Uterus (tissue), 4 donors: ENCODE results near the gene CD300LG. TPM values are rescaled to one million over a fixed set of nuclear protein-coding genes. Genes with fewer than 3 reads are reported as not detected.
A peak's percentile ranks its signal among the peaks of the same experiment; 100 is the strongest.

ENCODE experiments used
- DNase-seq, 2 donors: peaks; one replicate each; pipeline ENCODE4 v3.0.0-alpha.2; 2019 to 2020
- H3K27ac ChIP-seq, 2 donors: fragments of 200-600 bp; sonication (generic); 1 replicate in 1 of 2; 2 replicates in 1 of 2; pipeline ENCODE4 v1.5.1; 2016 to 2018
- H3K27me3 ChIP-seq, 2 donors: fragments of 200-600 bp; sonication (generic); one replicate each; pipeline ENCODE4 v1.5.1; 2018 to 2019; ENCODE audit warnings: control low read depth in 1 of 2
- H3K36me3 ChIP-seq, 2 donors: fragments of 200-600 bp; sonication (generic); one replicate each; pipeline ENCODE4 v1.5.1; 2019; ENCODE audit warnings: control low read depth in 1 of 2
- H3K4me1 ChIP-seq, 2 donors: fragments of 200-600 bp; sonication (generic); one replicate each; pipeline ENCODE4 v1.5.1; 2018 to 2019; ENCODE audit warnings: control low read depth in 1 of 2
- H3K4me3 ChIP-seq, 2 donors: fragments of 200-600 bp; sonication (generic); 1 replicate in 1 of 2; 2 replicates in 1 of 2; pipeline ENCODE4 v1.5.1; 2018 to 2019; ENCODE audit warnings: mild to moderate bottlenecking in 1 of 2
- H3K9me3 ChIP-seq, 2 donors: fragments of 200-600 bp; sonication (generic); one replicate each; pipeline ENCODE4 v1.5.1; 2019; ENCODE audit warnings: control low read depth in 1 of 2
- POLR2A ChIP-seq, 2 donors: fragments of 450-650 bp; IDR thresholded peaks; one replicate each; pipeline ENCODE4 v1.6.1; 2016; ENCODE audit warnings: antibody characterized with exemption in 2 of 2, mild to moderate bottlenecking in 1 of 2, moderate library complexity in 1 of 2
- intact Hi-C: fragments of 100-400 bp; cut with DNase I; formaldehyde crosslinking; loops from one replicate; pipeline ENCODE4 v1.15.1; 2023; ENCODE audit warnings: low total_unique reads
- total RNA-seq, 4 donors: library from RNA; depleted of rRNA in 3 of 4; stranded (reverse); fragments of >200 nt in 3 of 4; gene quantifications; one replicate each; pipeline versions ENCODE4 v1.1.0 to v1.2.4, GENCODE V29; 2014 to 2023
- TF ChIP-seq, protein P1 (sequence below), 4 experiments: fragments of 200-600 bp in 2 of 4; fragments of 450-650 bp in 2 of 4; sonication (generic) in 2 of 4; IDR thresholded peaks; one replicate each; pipeline ENCODE4 v1.5.1; 2016 to 2019; ENCODE audit warnings: antibody characterized with exemption in 4 of 4, mild to moderate bottlenecking in 2 of 4, moderate library complexity in 1 of 4
- donor health status: DM: yes; HTN: yes; CAD: no.

Gene CD300LG
- total RNA-seq, 4 donors from 2014 or later = 2.1 to 6.5 (median 6.2) TPM; not detected in 1

DNA sequence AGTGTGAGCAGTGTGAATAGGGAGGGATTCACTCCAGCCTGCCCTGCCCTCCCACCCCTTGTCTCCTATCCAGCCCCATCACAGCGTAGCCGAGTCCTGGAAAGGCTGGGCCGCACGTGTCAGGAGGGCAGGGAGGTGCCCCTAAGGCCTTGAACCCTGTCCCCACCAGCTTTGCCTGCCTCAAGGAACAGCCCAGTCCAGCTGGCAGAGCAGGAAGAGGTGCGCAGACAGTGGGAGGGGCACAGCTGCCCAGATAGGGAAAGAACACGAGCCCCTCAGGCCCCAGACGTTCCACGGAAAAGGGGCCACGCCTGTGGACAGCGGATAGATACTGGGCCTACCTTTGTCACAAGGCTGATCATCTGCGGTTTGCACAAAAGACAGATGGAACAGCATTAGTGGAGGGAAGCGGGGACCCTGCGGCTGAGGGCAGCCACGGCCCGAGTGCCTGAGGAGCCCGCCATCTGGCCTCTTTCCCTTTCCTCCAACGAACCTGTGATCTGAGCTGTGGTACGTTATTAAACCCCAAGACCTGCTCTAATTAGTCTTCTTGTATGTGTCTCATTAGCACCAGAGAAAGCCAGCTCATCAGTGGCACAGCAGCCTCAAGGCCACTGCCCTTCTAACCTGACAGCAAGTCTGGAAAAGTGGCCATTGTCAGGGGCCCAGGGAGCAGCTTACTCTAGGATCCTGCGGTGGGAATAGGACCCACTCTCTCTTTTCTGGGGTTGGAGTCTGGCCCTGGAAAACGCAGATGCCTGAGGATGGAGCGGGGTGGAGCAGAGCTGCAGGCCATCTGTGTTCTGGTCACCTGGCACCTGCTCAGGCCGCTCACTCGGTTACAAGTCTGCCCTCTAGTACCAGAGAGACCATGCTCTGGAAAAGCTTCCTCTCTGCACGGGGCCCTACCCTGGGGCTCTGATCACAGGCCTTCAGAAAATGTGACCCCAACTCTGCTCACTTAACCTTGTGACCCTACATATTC lies 30.3 kb upstream of the CD300LG start:
- intact Hi-C loops = no loop called here
- no peak overlapping the region for H3K27ac ChIP-seq
- no peak for TF ChIP-seq POLR2A (IDR thresholded peaks at IDR 0.05)
- TF ChIP-seq, protein P1, sequence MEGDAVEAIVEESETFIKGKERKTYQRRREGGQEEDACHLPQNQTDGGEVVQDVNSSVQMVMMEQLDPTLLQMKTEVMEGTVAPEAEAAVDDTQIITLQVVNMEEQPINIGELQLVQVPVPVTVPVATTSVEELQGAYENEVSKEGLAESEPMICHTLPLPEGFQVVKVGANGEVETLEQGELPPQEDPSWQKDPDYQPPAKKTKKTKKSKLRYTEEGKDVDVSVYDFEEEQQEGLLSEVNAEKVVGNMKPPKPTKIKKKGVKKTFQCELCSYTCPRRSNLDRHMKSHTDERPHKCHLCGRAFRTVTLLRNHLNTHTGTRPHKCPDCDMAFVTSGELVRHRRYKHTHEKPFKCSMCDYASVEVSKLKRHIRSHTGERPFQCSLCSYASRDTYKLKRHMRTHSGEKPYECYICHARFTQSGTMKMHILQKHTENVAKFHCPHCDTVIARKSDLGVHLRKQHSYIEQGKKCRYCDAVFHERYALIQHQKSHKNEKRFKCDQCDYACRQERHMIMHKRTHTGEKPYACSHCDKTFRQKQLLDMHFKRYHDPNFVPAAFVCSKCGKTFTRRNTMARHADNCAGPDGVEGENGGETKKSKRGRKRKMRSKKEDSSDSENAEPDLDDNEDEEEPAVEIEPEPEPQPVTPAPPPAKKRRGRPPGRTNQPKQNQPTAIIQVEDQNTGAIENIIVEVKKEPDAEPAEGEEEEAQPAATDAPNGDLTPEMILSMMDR (IDR thresholded peaks at IDR 0.05) = no peak
- DNase-seq = no peak
- no peaks in the 10 kb centered on the region for H3K36me3 ChIP-seq
- no peaks in the 10 kb centered on the region for H3K4me1 ChIP-seq
- H3K27me3 ChIP-seq = no peaks in the 10 kb centered on the region
- H3K9me3 ChIP-seq = no peaks in the 10 kb centered on the region
- no peak overlapping the region for H3K4me3 ChIP-seq

DNA sequence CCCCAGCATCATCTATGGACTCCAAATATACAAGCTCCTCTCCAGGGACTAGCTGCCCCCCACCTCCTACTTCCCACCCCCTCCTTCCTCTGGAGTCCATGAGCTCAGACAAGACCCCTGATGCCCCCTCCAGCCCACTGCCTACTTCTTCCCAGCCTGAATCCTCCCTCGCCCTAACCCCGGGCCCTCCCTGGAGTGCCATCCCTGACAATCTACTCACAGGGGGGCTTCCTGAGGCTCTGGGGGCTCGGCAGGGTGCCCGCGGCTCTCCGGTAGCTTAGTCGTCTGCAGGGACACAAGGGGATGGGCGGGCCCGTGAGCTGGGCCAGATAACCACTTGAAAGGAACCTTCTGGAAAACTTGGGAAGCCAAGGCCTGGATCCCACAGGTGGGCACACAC lies 29.1 kb upstream of the CD300LG start:
- Histone ChIP-seq H3K4me3 (no peak overlapping the region), H3K9me3 (no peaks in the 10 kb centered on the region), H3K36me3 (no peaks in the 10 kb centered on the region), H3K4me1 (no peaks in the 10 kb centered on the region), H3K27ac (no peak overlapping the region), H3K27me3 (no peaks in the 10 kb centered on the region)
- intact Hi-C loops = no loop called here
- TF ChIP-seq, protein P1 (IDR thresholded peaks at IDR 0.05) = no peak
- no peak for TF ChIP-seq POLR2A (IDR thresholded peaks at IDR 0.05)
- DNase-seq = peak in 1 of 2 donors; percentile 6

DNA sequence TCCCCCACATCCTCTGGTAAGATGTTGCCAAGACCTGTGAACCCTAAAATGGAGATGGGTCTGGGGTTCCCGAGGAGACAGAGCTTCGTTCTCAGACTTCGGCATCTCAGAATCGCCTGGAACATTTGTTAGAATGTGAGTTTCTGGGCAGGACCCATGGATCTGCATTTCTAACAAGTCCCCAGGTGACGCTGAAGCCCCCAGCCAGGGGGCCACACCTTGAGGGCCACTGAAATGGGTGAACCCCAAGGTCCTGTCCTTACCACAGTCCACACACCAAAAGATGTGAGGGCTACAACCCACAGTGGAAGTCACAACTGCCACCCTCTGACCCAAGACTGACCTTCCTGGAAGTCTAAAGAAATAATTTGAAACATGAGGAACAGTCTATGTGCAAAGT lies 28.0 kb upstream of the CD300LG start:
- TF ChIP-seq, protein P1 (IDR thresholded peaks at IDR 0.05) = no peak
- TF ChIP-seq POLR2A (IDR thresholded peaks at IDR 0.05) = no peak
- no peak overlapping the region for H3K4me3 ChIP-seq
- no peaks in the 10 kb centered on the region for H3K4me1 ChIP-seq
- intact Hi-C loops = no loop called here
- no peaks in the 10 kb centered on the region for H3K27me3 ChIP-seq
- no peaks in the 10 kb centered on the region for H3K36me3 ChIP-seq
- DNase-seq = peak in 1 of 2 donors; percentile 9
- H3K9me3 ChIP-seq = no peaks in the 10 kb centered on the region
- H3K27ac ChIP-seq = no peak overlapping the region

DNA sequence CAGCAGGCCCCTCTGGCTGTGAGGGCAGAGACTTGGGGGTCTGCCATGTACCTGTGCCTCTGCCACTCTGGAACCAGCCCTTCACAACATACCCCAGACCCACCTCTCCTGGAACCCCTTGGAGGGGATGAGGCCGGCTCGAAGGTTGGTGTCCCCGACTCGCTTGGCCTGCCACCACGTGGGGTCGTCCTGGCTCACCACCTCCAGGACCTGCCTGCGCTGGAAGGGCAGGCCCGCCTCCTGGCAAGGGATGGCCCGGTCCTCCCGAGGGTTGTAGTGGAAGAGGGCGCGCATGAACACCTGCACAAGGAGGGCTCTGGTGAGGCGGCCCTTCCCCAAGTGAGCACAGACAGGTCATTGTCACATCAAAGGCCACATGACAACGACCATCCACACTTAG lies 26.2 kb upstream of the CD300LG start:
- H3K4me1 ChIP-seq = no peaks in the 10 kb centered on the region
- peak in 1 of 2 donors; percentile 12 for DNase-seq
- intact Hi-C loops = no loop called here
- no peaks in the 10 kb centered on the region for H3K27me3 ChIP-seq
- H3K4me3 ChIP-seq = no peak overlapping the region
- H3K9me3 ChIP-seq = no peaks in the 10 kb centered on the region
- H3K36me3 ChIP-seq = no peaks in the 10 kb centered on the region
- no peak for TF ChIP-seq POLR2A (IDR thresholded peaks at IDR 0.05)
- TF ChIP-seq, protein P1 (IDR thresholded peaks at IDR 0.05) = no peak
- no peak overlapping the region for H3K27ac ChIP-seq

DNA sequence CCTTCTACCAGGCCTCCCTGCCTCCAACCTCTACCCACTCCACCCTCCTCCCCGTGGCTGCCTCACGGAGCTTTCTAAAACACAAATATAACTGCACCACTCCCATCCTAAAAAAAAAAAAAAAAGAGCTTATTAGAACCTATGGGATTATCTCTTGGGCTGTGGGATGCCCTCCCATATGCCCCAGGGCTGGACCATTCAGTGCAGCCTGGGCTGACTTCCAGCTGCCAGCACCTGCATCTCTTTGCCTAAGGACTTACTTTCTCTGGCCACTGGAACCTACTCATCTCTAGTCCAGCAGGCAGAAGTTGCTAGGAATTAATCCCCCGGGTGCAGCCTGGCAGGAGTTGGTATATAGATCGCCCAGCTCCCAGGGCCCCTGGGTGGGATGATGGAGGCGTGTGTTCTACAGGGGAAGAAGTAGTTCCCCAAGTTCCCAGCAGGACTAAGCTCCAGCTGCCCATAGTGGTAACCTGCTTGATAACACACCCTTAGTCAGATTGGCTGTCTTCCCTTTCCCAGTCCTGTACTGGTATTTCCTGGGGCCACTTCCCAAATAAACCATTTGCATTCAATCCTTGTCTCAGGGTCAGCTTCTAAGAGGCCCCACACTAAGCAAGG lies 24.3 kb upstream of the CD300LG start:
- H3K27me3 ChIP-seq = no peaks in the 10 kb centered on the region
- intact Hi-C loops = no loop called here

More for the DNA sequence above, 24.3 kb upstream of the CD300LG start:
- no peak for DNase-seq
- Histone ChIP-seq H3K9me3 (no peaks in the 10 kb centered on the region), H3K4me1 (no peaks in the 10 kb centered on the region), H3K4me3 (no peak overlapping the region), H3K36me3 (no peaks in the 10 kb centered on the region), H3K27ac (peak overlapping the region in 1 of 2 donors; percentile 20)
- TF ChIP-seq POLR2A (IDR thresholded peaks at IDR 0.05) = no peak
- TF ChIP-seq, protein P1 (IDR thresholded peaks at IDR 0.05) = no peak
